ENCODE data around the gene NOP9.

DNA sequence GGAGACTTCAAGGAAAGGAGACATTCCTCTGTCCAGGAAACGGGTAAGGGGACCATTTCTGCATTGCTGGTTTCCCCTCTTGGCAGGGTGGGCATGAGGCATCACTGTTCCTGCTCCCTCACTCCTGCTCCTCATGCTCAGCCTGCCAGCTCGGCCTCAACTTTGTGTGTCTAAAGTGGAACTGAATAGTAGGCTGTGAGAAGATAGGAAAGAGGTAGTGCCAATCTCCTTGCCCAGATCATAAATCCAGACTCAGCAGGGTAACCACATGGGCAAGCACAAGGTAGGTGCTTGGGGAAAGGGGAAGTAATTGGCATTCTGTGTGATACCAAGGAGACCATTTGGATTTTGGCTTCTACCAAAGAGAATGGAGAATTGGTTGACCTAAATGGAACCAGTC lies 14.3 kb downstream of the NOP9 start:
- no peak for TF ChIP-seq EZH2phosphoT487 (IDR thresholded peaks at IDR 0.05; ENCODE audit: insufficient read depth, low read depth)
- no peak for TF ChIP-seq EZH2 (IDR thresholded peaks at IDR 0.05; ENCODE audit: insufficient read depth, poor library complexity, severe bottlenecking)

All from GM23248 (cell line).